Esophagus muscularis mucosa (tissue), 4 donors: Measurements from ENCODE around the gene NEUROD4. TPM values are rescaled to one million over a fixed set of nuclear protein-coding genes. Genes with fewer than 3 reads are reported as not detected.

Source experiments
- DNase-seq: peaks from one replicate; pipeline ENCODE4 v3.0.0-alpha.2; 2017; ENCODE audit errors: extremely low spot score
- H3K27ac ChIP-seq, 4 donors: fragments of 200-600 bp; sonication (generic); replicated peaks in 1 of 4; 1 replicate in 3 of 4; 2 replicates in 1 of 4; pipeline ENCODE4 v1.5.1; 2016 to 2019; ENCODE audit warnings: mild to moderate bottlenecking in 1 of 4
- H3K27me3 ChIP-seq, 4 donors: fragments of 200-600 bp; sonication (generic); one replicate each; pipeline versions ENCODE4 v1.5.1 to v1.6.0; 2016 to 2019
- H3K36me3 ChIP-seq, 4 donors: fragments of 200-600 bp; sonication (generic); one replicate each; pipeline ENCODE4 v1.5.1; 2016 to 2019
- H3K4me1 ChIP-seq, 4 donors: fragments of 200-600 bp; sonication (generic); one replicate each; pipeline ENCODE4 v1.5.1; 2016 to 2019
- H3K4me3 ChIP-seq, 4 donors: fragments of 200-600 bp; sonication (generic); 1 replicate in 2 of 4; 2 replicates in 2 of 4; pipeline ENCODE4 v1.5.1; 2016 to 2019; ENCODE audit warnings: mild to moderate bottlenecking in 4 of 4, moderate library complexity in 1 of 4
- H3K9me3 ChIP-seq, 4 donors: fragments of 200-600 bp; sonication (generic); 1 replicate in 3 of 4; 2 replicates in 1 of 4; pipeline ENCODE4 v1.5.1; 2016 to 2019
- CTCF ChIP-seq, 3 experiments: fragments of 200-600 bp in 2 of 3; fragments of 450-650 bp in 1 of 3; sonication (generic) in 2 of 3; IDR thresholded peaks; one replicate each; pipeline ENCODE4 v1.5.1; 2017 to 2019; ENCODE audit warnings: antibody characterized with exemption in 3 of 3, mild to moderate bottlenecking in 2 of 3, moderate library complexity in 1 of 3
- EP300 ChIP-seq: sonication (generic); formaldehyde crosslinking; IDR thresholded peaks from one replicate; pipeline ENCODE4 v1.6.1; 2017; ENCODE audit warnings: antibody characterized with exemption
- POLR2A ChIP-seq: fragments of 450-650 bp; IDR thresholded peaks from one replicate; pipeline ENCODE4 v1.6.1; 2017; ENCODE audit warnings: antibody characterized with exemption, moderate library complexity, mild to moderate bottlenecking, low read depth
- POLR2AphosphoS5 ChIP-seq, 2 donors: sonication (generic); formaldehyde crosslinking; IDR thresholded peaks; one replicate each; pipeline ENCODE4 v1.6.1; 2017; ENCODE audit warnings: antibody characterized with exemption in 2 of 2
- whole genome bisulfite sequencing: methylation state at CpG from one replicate; pipeline ENCODE4 v1.1.5; 2018; 5-methylcytosine and 5-hydroxymethylcytosine counted together
- intact Hi-C: fragments of 100-400 bp; cut with DNase I; formaldehyde crosslinking; loops from one replicate; pipeline ENCODE4 v1.15.1; 2023
- total RNA-seq, 4 donors: library from RNA; depleted of rRNA; stranded (reverse); fragments of >200 nt; gene quantifications; one replicate each; pipeline versions ENCODE4 v1.1.0 to v1.2.1, GENCODE V29; 2016

NEUROD4 gene
- total RNA-seq, 4 donors from 2014 or later, result not detected

GRCh38 chr12:55068416-55069010, 48.7 kb downstream of the NEUROD4 start:
- WGBS, result 70% methylated on average over 6 of the region's 8 CpGs
- DNase-seq, result no peak
- no peaks in the 10 kb centered on the region for H3K4me1 ChIP-seq
- intact Hi-C loops, result no loop called here
- no peaks in the 10 kb centered on the region for H3K36me3 ChIP-seq
- TF ChIP-seq EP300, result no peak
- peak; percentile 46 to 77 (median 48) for TF ChIP-seq CTCF (IDR thresholded peaks at IDR 0.05)
- H3K27ac ChIP-seq, result no peak overlapping the region
- peaks cover 0 to 9% (median 0%) of the 10 kb centered on the region in 4 donors for H3K27me3 ChIP-seq
- H3K4me3 ChIP-seq, result no peak overlapping the region
- H3K9me3 ChIP-seq, result no peaks in the 10 kb centered on the region

DNA sequence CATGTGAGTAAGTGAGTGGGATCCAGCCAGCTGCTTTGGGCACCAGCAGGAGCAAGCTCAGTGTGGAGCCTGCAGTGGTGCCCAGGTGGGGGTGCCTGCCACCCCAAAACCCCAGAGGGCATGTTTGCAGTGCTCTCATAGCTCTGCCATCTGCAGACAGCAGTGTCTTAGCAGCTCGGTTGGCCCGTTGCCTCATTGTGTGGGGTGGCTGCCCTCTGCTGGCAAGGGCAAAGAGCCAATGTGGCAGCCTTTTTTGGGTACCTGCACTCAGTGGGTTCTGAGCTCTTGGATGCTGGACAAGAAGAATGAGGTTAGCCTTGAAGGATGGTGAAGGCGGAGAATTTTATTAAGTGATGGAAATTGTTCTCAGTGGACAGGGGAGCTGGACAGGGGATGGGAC, 52.3 kb downstream of the NEUROD4 start:
- TF ChIP-seq EP300 (no peak), CTCF (IDR thresholded peaks at IDR 0.05) (peak in 1 of 3 experiments; percentile 24), POLR2AphosphoS5 (IDR thresholded peaks at IDR 0.05) (no peak), POLR2A (no peak)
- H3K27ac ChIP-seq, result no peak overlapping the region
- no peak overlapping the region for H3K4me3 ChIP-seq
- 85% methylated on average over 3 of the region's 3 CpGs for WGBS
- no peaks in the 10 kb centered on the region for H3K9me3 ChIP-seq
- no peak for DNase-seq
- no peaks in the 10 kb centered on the region for H3K4me1 ChIP-seq
- H3K27me3 ChIP-seq, result peaks cover 0 to 14% (median 0%) of the 10 kb centered on the region in 4 donors
- no peaks in the 10 kb centered on the region for H3K36me3 ChIP-seq
- intact Hi-C loops, result loop anchor here (2.0 kb wide), 1 partner anchor 79 kb away; no protein-coding TSS in a partner anchor

DNA sequence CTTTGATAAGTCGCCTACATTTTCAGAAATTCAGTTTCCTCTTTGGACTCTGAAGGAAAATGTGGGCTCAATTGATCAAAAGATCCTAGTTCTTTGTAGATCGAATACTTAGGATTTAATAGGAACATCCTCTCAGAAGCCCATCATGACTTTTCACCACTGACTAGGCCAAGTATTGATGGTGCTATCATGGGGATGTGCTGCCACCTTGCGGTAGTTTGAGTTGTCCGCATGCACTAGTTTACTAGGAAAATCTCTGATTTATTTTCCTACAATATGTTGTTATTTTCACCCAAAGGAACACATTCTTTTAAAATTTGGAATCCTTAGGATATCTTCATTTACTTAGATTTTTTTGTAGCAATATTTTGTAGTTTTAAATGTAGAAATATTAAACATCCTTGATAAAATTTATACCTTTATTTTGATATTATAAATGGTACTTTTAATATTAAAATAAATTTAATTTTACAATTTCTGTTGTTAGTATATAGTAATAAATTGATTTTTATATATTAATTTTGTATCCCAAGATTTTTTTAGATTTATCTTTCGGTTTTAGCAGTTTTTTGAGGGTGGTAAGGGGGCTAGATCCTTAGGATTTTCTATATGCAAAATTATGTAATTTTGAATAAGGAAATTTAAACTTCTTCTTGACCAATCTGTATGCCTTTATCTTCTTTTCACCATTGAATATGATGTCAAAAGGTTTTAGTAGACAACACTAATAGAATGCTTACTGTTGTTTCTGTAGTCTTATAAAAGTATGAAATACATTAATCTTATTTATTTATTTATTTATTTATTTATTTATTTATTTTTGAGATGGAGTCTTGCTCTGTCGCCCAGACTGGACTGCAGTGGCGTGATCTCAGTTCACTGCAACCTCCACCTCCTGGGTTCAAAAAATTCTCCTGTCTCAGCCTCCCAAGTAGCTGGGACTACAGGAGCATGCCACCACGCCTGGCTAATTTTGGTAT, 53.6 kb downstream of the NEUROD4 start:
- Histone ChIP-seq H3K27me3 (peaks cover 0 to 6% (median 0%) of the 10 kb centered on the region in 4 donors), H3K36me3 (no peaks in the 10 kb centered on the region), H3K4me3 (no peak overlapping the region), H3K9me3 (no peaks in the 10 kb centered on the region), H3K4me1 (no peaks in the 10 kb centered on the region), H3K27ac (no peak overlapping the region)
- TF ChIP-seq POLR2AphosphoS5 (IDR thresholded peaks at IDR 0.05) (no peak), CTCF (IDR thresholded peaks at IDR 0.05) (peak; percentile 75 to 82 (median 81)), POLR2A (no peak)
- intact Hi-C loops, result loop anchor here (2.0 kb wide), 1 partner anchor 81 kb away; no protein-coding TSS in a partner anchor
- no peak for DNase-seq
- 34% methylated on average over 8 of the region's 8 CpGs for WGBS

DNA sequence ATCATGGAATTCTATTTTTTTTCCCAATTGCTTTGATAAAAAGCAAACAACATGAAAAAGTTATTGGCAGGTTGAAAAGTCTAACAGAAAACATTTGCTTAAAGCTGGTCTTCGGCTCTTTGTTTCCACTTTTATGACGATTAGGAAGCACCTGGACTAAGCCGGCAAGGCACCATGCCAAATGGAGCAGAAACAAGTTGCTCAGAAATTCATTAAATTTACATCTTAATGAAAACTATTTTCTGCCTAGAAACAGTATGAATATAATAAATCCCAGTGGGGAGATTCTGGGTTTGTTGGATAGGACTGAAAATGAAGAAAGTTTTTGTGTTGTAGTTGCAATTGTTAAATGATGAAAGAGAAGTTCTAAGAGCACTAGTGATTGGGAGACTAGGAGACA, 55.0 kb downstream of the NEUROD4 start:
- no peak overlapping the region for H3K4me3 ChIP-seq
- intact Hi-C loops, result no loop called here
- no peaks in the 10 kb centered on the region for H3K4me1 ChIP-seq
- H3K27ac ChIP-seq, result no peak overlapping the region
- no peak for DNase-seq
- H3K9me3 ChIP-seq, result no peaks in the 10 kb centered on the region
- H3K36me3 ChIP-seq, result no peaks in the 10 kb centered on the region
- TF ChIP-seq CTCF (IDR thresholded peaks at IDR 0.05) (no peak), POLR2A (no peak), POLR2AphosphoS5 (IDR thresholded peaks at IDR 0.05) (no peak), EP300 (no peak)
- 23% methylated on average over 3 of the region's 3 CpGs for WGBS
- H3K27me3 ChIP-seq, result peaks cover 0 to 6% (median 0%) of the 10 kb centered on the region in 4 donors

Other genes with a start within 250 kb of the NEUROD4 start
- gene MUCL1, start 165.5 kb upstream of the NEUROD4 start, total RNA-seq, result not detected
- 1 to 10 TPM; 1.1 to 4.6 (median 2.6) TPM for gene TESPA1, start 35.2 kb upstream of the NEUROD4 start, total RNA-seq
- not detected for gene OR9K2, start 106.4 kb downstream of the NEUROD4 start, total RNA-seq
- gene OR10A7, start 201.1 kb downstream of the NEUROD4 start, total RNA-seq, result not detected
- not detected for gene OR6C74, start 224.6 kb downstream of the NEUROD4 start, total RNA-seq